Mucosa of rectum (tissue), 2 donors: Measurements from ENCODE around the gene OSER1.

Experiments used
- H3K27ac ChIP-seq, 2 donors: one replicate each; pipeline ENCODE4 v1.7.0; 2013; ENCODE audit warnings: inconsistent platforms in 2 of 2, low read depth in 2 of 2, low read length in 2 of 2
- H3K27me3 ChIP-seq, 2 donors: one replicate each; pipeline ENCODE4 v1.7.0; 2013; ENCODE audit warnings: low read length in 2 of 2; ENCODE audit not compliant: control insufficient read depth in 2 of 2, insufficient read depth in 2 of 2
- H3K36me3 ChIP-seq, 2 donors: one replicate each; pipeline ENCODE4 v1.7.0; 2013; ENCODE audit warnings: low read length in 2 of 2; ENCODE audit not compliant: control insufficient read depth in 2 of 2, insufficient read depth in 2 of 2
- H3K4me1 ChIP-seq, 2 donors: one replicate each; pipeline ENCODE4 v1.7.0; 2013; ENCODE audit warnings: low read length in 2 of 2, mild to moderate bottlenecking in 1 of 2; ENCODE audit not compliant: control insufficient read depth in 2 of 2, insufficient read depth in 2 of 2
- H3K4me3 ChIP-seq, 2 donors: one replicate each; pipeline ENCODE4 v1.7.0; 2013; ENCODE audit warnings: low read length in 2 of 2
- H3K9ac ChIP-seq, 2 donors: one replicate each; pipeline ENCODE4 v1.7.0; 2013; ENCODE audit warnings: low read length in 2 of 2, low read depth in 1 of 2, mild to moderate bottlenecking in 1 of 2
- H3K9me3 ChIP-seq, 2 donors: one replicate each; pipeline ENCODE4 v1.7.0; 2013; ENCODE audit warnings: low read length in 2 of 2; ENCODE audit not compliant: control insufficient read depth in 2 of 2
- donor health status: healthy.
- donor health status: Normal muscosa, but diverticular disease.

Gene OSER1

GRCh38 chr20:44210406-44211176 lies at the start of gene OSER1:
Gene OSER1 (minus strand): TSS chr20:44210771. CDS start chr20:44206957, 3,814 bp downstream.
- H3K9me3 ChIP-seq = no peaks in the 10 kb centered on the region
- peaks cover 3 to 8% of the 10 kb centered on the region in 2 donors for H3K36me3 ChIP-seq
- H3K27ac ChIP-seq = peak within 1 kb of the TSS; percentile 98 to 99
- H3K4me3 ChIP-seq = peak within 1 kb of the TSS; percentile 88 to 92
- H3K27me3 ChIP-seq = no peaks in the 10 kb centered on the region
- H3K9ac ChIP-seq = peak within 1 kb of the TSS; percentile 96 to 97
- peaks cover 19 to 26% of the 10 kb centered on the region in 2 donors for H3K4me1 ChIP-seq

GRCh38 chr20:44258226-44258890 lies 47.8 kb upstream of the OSER1 start:
- no peaks in the 10 kb centered on the region for H3K36me3 ChIP-seq
- no peak overlapping the region for H3K27ac ChIP-seq
- H3K9me3 ChIP-seq = no peaks in the 10 kb centered on the region
- H3K9ac ChIP-seq = no peak overlapping the region
- no peaks in the 10 kb centered on the region for H3K27me3 ChIP-seq
- H3K4me3 ChIP-seq = no peak overlapping the region
- no peaks in the 10 kb centered on the region for H3K4me1 ChIP-seq

- Histone ChIP-seq H3K4me1 (no peaks in the 10 kb centered on the region), H3K27ac (no peak overlapping the region), H3K9ac (no peak overlapping the region), H3K9me3 (no peaks in the 10 kb centered on the region), H3K36me3 (no peaks in the 10 kb centered on the region), H3K4me3 (no peak overlapping the region), H3K27me3 (no peaks in the 10 kb centered on the region)
These were observed 46.4 kb upstream of the OSER1 start for GRCh38 chr20:44256961-44257360.

- Histone ChIP-seq H3K9me3 (no peaks in the 10 kb centered on the region), H3K4me3 (no peak overlapping the region), H3K27ac (no peak overlapping the region), H3K27me3 (no peaks in the 10 kb centered on the region), H3K9ac (no peak overlapping the region), H3K36me3 (no peaks in the 10 kb centered on the region), H3K4me1 (no peaks in the 10 kb centered on the region)
These were observed 45.4 kb upstream of the OSER1 start for GRCh38 chr20:44255942-44256341.

GRCh38 chr20:44254073-44254472 lies 43.5 kb upstream of the OSER1 start:
- Histone ChIP-seq H3K27ac (no peak overlapping the region), H3K4me3 (no peak overlapping the region), H3K27me3 (no peaks in the 10 kb centered on the region), H3K36me3 (no peaks in the 10 kb centered on the region), H3K4me1 (no peaks in the 10 kb centered on the region), H3K9me3 (no peaks in the 10 kb centered on the region), H3K9ac (no peak overlapping the region)

GRCh38 chr20:44253528-44253927 lies 43.0 kb upstream of the OSER1 start:
- no peak overlapping the region for H3K27ac ChIP-seq
- H3K36me3 ChIP-seq = no peaks in the 10 kb centered on the region
- no peak overlapping the region for H3K9ac ChIP-seq
- no peaks in the 10 kb centered on the region for H3K9me3 ChIP-seq
- H3K27me3 ChIP-seq = no peaks in the 10 kb centered on the region
- no peak overlapping the region for H3K4me3 ChIP-seq
- no peaks in the 10 kb centered on the region for H3K4me1 ChIP-seq

GRCh38 chr20:44251284-44251683 lies 40.7 kb upstream of the OSER1 start:
- Histone ChIP-seq H3K36me3 (no peaks in the 10 kb centered on the region), H3K4me3 (no peak overlapping the region), H3K9me3 (no peaks in the 10 kb centered on the region), H3K27me3 (no peaks in the 10 kb centered on the region), H3K27ac (no peak overlapping the region), H3K4me1 (no peaks in the 10 kb centered on the region), H3K9ac (no peak overlapping the region)

- Histone ChIP-seq H3K9ac (no peak overlapping the region), H3K27me3 (no peaks in the 10 kb centered on the region), H3K27ac (no peak overlapping the region), H3K9me3 (no peaks in the 10 kb centered on the region), H3K4me3 (no peak overlapping the region), H3K36me3 (no peaks in the 10 kb centered on the region), H3K4me1 (no peaks in the 10 kb centered on the region)
These were observed 37.8 kb upstream of the OSER1 start for GRCh38 chr20:44248410-44248759.

- Histone ChIP-seq H3K9me3 (no peaks in the 10 kb centered on the region), H3K27me3 (no peaks in the 10 kb centered on the region), H3K9ac (no peak overlapping the region), H3K4me3 (no peak overlapping the region), H3K27ac (no peak overlapping the region), H3K36me3 (no peaks in the 10 kb centered on the region), H3K4me1 (no peaks in the 10 kb centered on the region)
These were observed 37.2 kb upstream of the OSER1 start for GRCh38 chr20:44247586-44248409.

- no peaks in the 10 kb centered on the region for H3K9me3 ChIP-seq
- no peak within 1 kb of the TSS for H3K9ac ChIP-seq
- no peaks in the 10 kb centered on the region for H3K4me1 ChIP-seq
- H3K27ac ChIP-seq = no peak within 1 kb of the TSS
- H3K36me3 ChIP-seq = no peaks in the 10 kb centered on the region
- no peaks in the 10 kb centered on the region for H3K27me3 ChIP-seq
- H3K4me3 ChIP-seq = no peak within 1 kb of the TSS
These were observed 36.6 kb upstream of the OSER1 start, which contains the start of gene GDAP1L1 for GRCh38 chr20:44247131-44247571. Gene GDAP1L1 (plus strand): TSS chr20:44247308. CDS start chr20:44247335, 27 bp downstream.
